Thyroid gland (tissue), 4 donors: Measurements from ENCODE around the gene CDC42BPA.

Experiments
- POLR2A ChIP-seq, 2 donors: fragments of 450-650 bp; IDR thresholded peaks; one replicate each; pipeline ENCODE4 v1.6.1; 2017; ENCODE audit warnings: antibody characterized with exemption in 2 of 2, mild to moderate bottlenecking in 2 of 2, moderate library complexity in 1 of 2
- TF ChIP-seq, protein P1 (sequence below), 6 experiments: fragments of 200-600 bp in 3 of 6; fragments of 450-650 bp in 3 of 6; sonication (generic) in 3 of 6; IDR thresholded peaks; one replicate each; pipeline ENCODE4 v1.5.1; 2016 to 2019; ENCODE audit warnings: antibody characterized with exemption in 6 of 6, mild to moderate bottlenecking in 2 of 6, inconsistent platforms in 1 of 6, moderate library complexity in 1 of 6

DNA sequence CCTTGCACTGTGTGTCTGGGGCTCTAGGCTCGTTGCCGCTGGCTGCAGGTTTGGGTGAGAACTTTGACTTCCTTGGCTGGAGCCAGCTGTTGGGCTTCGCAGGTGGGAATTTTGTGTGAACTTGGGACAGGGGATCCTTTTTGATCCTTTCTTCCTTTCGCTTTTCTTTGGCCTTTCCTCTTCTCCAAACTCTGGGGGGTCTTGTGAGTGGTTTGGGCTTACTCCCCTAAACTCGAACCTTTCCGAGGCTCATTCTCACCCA, 377.6 kb downstream of the CDC42BPA start:
- TF ChIP-seq, protein P1, sequence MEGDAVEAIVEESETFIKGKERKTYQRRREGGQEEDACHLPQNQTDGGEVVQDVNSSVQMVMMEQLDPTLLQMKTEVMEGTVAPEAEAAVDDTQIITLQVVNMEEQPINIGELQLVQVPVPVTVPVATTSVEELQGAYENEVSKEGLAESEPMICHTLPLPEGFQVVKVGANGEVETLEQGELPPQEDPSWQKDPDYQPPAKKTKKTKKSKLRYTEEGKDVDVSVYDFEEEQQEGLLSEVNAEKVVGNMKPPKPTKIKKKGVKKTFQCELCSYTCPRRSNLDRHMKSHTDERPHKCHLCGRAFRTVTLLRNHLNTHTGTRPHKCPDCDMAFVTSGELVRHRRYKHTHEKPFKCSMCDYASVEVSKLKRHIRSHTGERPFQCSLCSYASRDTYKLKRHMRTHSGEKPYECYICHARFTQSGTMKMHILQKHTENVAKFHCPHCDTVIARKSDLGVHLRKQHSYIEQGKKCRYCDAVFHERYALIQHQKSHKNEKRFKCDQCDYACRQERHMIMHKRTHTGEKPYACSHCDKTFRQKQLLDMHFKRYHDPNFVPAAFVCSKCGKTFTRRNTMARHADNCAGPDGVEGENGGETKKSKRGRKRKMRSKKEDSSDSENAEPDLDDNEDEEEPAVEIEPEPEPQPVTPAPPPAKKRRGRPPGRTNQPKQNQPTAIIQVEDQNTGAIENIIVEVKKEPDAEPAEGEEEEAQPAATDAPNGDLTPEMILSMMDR (IDR thresholded peaks at IDR 0.05) = no peak
- TF ChIP-seq POLR2A (IDR thresholded peaks at IDR 0.05) = no peak
